ENCODE results near the gene EXO1.
"Not testable (repeated sequence)": the region's sequence is repeated elsewhere in the genome, so short reads cannot be mapped to it uniquely, and the experiment has no call there.

EXO1 gene

DNA sequence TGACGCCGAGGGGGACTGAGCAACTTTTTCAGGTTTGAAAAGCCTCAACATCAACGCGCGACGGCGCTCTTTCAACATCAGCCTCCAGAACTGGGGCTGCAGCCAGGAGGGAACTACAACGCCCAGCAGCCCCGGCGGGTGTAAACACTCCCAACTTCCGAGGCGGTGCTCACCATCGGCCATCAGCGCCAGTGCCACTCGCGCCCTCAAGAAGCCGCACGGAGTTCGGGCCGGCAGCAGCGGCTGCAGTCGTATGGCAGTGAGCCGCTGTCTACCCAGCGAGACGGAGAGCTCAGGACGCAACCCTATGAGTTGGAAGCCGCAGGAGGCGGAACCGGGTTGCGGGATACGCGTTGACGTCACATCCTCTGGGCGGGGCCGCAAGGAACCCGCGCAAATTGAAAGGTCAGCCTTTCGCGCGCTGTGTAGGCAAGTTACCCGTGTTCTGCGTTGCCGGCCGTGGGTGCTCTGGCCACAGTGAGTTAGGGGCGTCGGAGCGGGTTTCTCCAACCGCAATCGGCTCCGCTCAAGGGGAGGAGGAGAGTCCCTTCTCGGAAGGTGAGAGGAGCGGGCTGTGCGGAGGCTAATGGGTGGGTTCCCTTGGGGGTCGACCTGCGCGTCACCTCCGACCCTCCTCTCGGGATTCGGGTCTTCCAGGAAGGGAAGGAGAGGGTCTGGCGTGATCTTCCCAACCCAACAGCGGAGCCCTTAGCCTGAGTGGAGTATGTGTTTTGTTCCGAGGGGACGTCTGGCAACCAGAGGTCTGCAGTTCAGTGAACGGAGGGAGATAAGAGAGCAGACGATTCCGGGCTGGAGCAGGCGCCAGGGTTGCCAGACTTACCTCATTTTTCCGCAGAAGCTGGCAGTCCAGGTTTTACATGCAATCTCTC is at the start of gene EXO1:
Gene EXO1 (plus strand): TSS at position 409 of the 890 bp plus-strand sequence. CDS start 2,222 bp downstream, outside the sequence.
- FAIRE-seq: peak; percentile 74

DNA sequence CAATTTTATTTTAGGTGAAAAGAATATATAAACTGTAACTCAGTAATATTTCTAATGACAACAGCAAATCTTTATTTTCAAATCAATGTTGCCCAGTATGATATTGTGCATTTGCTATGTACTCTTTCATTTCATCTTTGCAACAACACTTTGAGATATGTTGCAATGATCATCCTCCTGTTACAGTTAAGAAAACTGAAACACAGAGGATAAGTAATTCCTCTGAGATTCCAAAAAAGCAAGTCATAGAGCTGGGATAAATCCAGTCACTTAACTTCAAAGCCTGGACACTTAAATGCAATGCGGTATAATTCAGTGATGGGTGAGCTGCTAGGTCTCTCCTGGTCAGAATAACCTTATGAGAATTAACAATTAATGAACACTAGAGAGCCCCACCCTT is 48.6 kb upstream of the EXO1 start:
- FAIRE-seq: no peak

DNA sequence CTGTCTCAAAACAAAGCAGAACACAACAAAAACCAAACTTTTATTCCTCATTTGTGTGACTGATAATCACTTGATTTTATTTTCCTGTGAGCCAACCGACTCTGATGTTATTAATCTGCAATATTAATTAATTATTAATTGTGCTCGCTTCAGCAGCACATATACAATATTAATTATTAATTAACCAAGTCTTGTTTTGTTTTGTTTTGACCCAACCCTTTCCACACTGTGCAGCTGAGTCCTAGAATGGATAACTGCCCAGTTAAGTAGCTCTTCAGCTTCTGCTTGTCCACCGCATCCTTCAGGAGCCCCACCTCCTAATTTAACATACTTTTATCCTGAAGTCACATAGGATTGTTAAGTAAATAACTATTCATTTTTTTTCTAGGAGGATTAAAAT is 47.4 kb upstream of the EXO1 start:
- FAIRE-seq: no peak

DNA sequence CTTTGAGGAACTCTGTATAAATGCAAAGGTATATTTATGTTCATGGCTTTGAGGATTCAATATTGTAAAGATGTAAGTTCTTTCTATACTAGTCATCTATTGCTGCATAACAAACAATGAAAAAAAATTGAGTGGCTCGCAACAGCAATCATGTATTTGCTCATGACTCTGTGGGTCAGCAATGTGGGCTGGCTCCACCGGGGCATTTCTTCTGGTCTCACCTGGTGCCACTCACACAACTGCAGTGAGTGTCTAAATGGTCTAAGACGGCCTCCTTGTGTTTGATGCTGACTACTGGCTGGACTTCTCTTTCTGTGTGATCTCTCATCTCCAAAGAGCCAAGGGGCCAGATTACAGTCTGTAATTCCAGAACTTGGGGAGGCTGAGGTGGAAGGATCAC is 45.1 kb upstream of the EXO1 start:
- FAIRE-seq: no peak

DNA sequence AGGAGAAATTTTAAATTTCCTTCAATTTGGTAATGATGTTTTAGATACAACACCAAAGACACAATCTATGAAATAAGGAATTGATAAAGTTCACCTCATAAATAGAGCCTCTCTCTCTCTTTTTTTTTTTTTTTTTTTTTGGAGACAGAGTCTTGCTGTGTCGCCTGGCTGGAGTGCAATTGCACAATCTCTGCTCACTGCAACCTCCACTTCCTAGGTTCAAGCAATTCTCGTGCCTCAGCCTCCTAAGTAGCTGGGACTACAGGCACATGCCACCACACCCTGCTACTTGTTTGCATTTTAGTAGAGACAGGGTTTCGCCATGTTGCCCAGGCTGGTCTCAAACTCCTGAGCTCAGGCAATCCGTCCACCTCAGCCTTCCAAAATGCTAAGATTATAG is 43.3 kb upstream of the EXO1 start:
- not testable (repeated sequence) for FAIRE-seq

DNA sequence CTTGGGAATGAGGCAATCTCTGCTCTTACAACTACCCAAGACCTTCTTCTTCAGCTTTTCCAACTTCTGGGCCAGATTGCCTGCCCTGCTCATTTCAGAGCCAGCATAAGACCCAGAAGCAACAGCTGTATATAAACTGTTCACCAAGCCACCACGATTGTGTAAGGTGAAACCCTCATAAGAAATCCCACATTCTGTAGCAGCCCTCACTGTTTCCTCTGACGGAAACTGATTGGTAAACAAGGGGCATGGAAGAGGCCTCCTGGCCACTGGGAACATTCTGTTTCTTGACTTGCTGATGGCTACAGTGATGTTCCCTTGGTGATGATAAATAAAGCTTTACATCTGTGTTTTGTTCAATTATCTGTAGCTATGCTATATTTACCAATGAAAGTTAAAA is 39.7 kb upstream of the EXO1 start:
- no peak for FAIRE-seq

DNA sequence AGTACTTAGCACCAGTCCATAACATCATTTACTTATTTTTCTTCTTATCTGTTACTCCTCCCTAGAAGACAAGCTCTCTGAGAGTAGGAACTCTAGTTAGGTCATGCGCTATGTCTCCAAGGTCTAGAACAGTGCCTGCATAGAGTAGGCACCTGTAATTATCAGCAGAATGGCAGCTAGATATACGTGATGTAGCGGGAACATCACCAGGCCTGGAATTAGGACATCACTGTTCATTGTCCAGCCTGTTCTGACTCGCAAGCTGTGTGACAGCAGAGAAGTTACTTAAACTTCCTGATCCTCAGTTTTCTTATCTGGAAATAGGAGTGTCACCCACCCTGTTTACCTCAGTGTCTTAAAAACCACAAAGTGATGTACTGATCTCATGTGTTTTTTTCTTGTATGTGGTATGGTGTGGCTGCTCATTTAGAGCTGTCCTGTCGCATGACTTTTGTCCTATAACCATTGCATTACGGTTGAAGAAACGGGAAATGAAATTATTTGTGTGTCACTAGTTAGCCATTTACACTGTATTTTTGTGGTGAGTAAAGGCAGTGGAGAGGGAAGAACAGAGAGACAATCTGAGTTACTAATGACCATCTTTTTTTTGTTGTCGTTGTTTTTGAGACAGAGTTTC is 37.1 kb upstream of the EXO1 start:
- FAIRE-seq: no peak

DNA sequence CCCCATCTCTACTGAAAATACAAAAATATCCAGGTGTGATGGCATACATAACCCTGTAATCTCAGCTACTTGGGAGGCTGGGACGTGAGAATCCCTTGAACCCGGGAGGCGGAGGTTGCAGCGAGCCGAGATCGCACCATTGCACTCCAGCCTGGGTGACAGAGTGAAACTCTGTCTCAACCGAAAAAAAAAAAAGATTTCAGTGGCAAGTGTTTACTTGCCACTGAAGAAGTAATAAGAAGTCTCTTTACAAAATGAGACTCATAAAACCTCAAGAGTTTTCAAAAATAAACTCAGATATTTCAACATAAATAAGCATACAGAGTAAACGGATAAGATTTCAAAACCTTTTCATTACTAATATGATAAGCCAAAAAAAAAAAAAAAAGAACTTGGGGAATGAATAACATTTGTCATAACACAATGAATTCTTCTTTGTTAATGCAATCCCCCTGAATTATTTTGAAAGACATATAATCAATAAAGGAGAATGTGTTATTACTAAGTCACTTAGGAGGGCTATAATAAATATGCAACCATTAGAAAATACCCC is 34.2 kb upstream of the EXO1 start:
- FAIRE-seq: no peak

DNA sequence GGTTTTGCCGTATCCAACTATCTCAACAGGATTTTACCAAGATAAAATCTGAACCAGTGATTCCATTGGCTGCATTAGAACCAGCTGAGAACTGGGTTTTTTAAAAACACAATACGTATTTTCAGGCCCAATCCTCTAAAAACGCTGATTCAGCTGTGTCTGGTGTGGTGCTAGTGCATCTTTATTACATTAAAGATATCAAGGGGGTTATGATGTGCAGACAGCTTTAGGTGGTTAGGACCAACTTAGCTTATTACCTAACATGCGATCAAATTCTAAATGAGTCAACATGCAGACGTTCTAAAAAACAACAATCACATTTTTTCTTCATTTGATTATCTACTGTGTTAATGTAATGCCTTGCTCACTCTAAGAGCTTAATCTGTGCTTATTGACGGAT is 32.0 kb upstream of the EXO1 start:
- no peak for FAIRE-seq

DNA sequence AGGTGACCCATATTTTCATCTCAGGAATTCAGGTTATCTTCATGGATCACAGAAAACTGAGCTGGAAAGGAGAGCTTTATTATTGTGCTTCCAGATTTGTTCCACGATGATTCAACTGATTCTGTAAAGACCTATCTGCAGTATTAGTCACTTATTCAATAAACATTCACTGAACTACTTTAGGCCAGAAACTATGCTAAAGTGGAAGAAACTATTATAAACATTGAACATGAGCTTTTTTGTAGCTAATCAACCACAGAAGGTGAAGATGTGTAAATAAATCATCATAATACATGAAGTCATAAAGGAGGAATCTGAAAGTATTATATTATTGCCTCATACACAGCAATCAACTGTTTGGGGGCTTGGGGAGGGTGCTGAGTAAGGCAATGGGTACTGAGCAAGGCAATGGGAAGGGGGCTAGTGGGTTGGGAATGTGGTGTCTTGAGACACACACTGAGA is 30.6 kb upstream of the EXO1 start:
- FAIRE-seq: no peak

DNA sequence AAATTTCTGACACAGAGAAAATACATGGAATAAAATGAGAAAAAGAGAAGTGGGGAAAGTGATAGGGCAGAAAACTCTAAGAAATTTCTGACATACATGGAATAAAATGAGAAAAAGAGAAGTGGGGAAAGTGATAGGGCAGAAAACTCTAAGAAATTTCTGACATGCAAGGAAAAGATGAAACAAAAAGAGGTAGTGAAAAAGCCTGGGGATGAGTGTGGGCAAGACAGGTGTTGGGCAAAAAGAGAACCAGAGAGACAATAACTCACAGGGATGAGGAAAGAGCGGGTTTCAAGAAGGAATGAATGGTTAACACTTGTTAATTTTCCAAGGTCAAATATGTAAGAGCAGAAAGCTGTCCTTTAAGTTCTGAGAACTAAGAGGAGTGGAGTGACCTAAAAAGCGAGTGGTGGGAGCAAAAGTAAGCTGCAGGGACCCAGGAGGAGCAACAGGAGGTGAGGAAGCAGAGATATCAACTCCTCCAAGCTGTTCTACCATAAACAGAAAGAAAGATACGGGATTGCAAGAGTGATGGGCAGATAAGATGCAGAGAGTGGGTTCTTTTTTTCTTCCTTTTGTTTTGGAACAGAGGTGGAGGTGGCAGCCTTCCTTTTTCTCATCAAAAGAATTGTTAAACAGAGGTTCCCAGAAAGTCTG is 29.9 kb upstream of the EXO1 start:
- no peak for FAIRE-seq

DNA sequence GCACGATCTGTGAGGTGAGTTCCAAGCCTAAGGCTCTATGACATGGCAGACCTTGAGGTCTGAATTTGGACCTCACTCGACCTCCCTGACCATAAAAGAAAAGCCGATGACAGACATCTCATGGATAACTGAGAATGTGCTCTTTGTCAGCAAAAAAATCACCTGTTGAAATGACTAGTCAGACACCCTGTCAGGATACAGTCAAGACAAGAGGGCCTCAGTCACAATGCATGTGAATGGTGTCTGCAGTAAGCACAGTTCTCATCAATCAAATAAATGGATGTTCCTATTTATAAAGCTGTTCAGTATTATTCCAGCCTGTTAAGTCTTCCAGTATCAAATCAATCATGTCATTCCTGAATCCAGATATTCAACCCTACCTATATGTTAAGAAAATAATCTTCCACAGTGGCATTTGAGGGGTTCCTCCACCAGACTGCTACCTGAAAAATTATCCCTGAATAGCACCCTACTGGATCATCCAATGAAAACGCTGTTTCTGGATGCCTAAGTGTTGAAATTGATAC is 28.6 kb upstream of the EXO1 start:
- no peak for FAIRE-seq

DNA sequence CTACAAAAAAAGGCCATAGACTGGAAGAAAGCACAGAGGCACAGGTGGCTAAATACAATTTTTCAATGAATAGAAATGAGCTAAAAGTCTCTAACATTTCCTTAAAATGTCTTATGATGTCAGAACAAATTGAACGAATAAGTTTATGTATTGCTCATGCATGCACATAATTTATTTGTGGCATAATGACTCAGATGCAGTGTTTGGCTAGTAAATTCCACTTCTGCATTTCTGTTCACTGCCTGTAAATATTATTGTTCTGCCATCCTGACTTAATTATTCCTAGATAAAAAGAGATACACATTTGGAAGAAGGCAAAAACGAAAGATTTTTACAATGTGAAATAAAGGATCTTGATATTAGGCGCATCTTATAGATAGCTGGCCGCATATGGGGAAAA is 26.6 kb upstream of the EXO1 start:
- no peak for FAIRE-seq

DNA sequence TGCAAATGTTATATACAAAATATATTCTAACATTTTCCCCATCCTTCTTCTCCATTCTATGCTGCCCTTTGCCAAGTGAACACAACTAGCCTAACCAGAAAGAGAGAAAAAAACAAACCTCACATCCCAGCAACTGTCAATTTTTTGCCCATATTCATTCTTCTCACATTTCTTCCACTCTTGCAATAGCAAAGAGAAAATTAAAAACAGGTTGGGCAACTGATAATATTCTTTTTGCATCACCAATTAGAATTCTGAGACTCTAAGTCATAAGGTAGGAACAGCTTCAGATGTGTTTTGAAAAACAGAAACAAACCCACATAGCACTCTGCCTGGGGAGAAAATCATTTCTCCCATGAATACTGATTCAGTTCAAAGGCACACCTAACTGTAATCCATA is 25.2 kb upstream of the EXO1 start:
- no peak for FAIRE-seq

DNA sequence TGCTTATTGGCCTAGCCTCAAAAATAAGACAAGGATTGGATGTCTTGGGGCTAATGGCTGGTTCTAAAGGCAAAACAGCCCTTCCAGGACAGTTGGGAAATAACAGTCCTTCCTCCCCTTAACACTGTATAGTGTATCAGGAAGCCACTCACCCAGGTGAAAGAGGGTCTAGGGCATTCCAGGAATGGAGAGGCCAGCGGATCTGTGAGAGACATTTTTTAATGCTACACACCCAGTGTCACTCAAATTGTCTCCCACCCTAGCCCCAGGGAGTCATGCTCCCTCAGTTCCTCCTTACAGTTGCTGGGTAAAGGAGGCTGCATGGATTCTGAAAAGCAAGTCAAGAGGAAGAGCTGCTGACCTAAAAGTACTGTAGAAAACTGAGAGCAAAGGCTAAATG is 24.1 kb upstream of the EXO1 start:
- FAIRE-seq: no peak

DNA sequence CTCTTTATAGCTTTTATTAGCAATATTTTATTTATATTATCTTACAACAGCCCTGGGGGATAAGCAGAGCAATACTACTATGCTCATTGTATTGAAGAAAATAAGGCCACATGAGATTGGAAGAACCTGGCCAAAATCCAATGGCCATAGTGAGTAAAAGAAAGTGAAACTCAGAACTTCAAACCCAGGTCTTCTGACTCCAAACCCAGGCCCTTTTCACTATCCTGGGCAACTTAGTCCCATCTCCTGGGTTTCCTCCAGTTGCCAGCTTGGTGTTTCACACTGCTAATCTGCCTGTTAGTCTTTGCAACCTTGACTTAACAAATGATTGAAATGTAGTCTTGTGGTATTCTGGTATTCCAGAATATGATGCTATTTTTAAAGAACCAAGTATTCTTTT is 22.4 kb upstream of the EXO1 start:
- FAIRE-seq: no peak

DNA sequence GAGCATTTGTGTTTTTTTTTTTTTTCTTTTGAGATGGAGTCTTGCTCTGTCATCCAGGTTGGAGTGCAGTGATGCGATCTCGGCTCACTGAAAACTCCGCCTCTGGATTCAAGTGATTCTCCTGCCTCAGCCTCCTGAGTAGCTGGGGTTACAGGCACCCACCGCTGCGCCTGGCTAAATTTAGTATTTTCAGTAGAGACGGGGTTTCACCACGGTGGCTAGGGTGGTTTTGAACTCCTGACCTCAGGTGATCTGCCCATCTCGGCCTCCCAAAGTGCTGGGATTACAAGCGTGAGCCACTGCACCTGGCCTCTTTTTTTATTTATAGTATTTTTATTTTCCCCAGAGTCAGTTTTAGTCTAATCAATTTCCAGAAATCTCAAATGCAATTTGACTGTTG is 21.4 kb upstream of the EXO1 start:
- not testable (repeated sequence) for FAIRE-seq

DNA sequence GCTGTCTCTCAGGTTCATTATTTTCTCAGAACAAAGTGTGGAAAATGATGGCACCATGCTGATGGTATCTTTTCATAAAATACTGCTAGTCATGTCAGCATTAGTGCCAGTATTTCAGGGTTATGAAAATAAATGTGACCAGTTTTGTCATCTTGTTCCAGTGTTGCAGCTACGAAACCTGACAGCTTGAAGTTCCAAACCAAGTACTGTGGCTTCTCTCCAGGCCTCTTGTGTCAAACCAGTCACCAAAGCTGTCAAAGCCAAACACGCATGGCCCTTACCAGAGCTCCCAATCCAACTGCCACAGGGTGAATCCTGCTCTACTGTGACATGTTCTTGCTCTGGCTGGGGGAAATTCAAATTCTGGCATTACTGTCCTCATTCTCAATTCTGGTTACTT is 20.7 kb upstream of the EXO1 start:
- no peak for FAIRE-seq

DNA sequence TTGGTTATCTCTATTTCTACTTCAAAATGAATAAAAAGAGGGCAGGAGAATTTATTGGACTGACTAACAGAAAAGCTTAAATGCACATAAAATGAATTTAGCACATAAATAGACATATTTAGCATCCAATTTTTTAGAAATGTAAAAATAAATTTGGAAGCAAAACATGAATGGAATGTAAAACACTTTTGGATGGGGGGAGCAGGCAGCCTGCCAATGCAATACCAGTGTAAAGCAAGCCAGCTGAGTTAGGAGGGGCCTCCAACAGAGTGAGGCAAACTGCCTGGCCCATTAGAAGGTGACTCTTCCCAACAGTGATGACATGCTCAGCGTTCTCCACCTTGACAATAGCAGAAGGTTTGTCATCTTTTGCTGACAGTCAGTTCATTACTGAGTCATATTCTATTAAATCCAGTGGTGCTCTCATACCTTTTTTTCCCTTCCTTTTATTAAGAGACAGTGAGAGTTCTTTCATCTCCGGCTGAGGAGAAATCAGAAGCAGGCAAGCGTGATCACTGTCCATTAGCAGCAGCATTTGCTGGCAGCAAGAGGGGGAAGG is 19.5 kb upstream of the EXO1 start:
- FAIRE-seq: no peak

DNA sequence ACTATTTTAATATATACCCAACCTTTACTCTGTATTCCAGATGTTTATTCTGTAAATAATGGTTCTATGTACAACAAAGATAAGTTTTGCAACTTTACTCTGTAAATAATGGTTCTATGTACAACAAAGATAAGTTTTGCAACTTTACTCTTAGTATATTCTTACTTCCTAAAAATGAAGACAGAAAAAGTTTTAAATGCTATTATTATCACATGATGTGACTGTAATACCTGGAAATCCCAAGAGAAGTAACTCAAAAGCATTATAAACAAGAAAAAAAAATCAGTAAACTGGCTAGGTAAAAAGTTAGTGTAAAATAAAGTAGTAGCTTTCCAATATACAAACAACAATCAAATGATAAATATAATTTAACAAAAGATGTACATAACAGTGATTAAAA is 18.5 kb upstream of the EXO1 start:
- peak; percentile 28 for FAIRE-seq

DNA sequence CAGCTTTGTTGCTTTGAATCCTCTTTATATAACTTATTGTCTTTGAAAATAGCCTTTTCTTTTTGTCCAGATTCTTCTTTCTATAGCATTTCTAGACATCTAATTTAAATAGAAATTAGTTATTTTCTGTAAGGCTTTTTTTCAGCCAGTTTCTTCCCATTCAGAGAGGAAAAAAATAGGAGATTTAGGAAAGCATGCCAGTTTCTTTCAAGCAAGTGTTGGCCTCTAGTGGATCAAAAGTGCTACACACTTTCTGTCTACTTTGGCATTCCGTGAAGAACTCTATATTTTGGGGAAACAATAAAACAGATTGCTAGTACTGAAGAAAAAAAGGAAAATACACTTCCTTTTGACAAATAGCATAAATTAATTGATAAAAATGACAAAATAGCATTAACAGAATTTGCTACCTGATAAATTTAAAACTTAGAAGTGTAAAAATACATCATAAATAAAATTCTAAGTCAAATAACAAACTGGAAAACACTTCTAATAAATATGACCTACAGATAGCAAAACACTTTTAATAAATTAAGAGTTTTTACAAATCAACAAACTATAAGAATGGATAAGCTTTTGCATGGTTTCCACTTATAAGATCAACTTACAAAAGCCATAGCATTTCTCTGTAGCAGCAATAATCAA is 13.1 kb upstream of the EXO1 start:
- peak; percentile 67 for FAIRE-seq

DNA sequence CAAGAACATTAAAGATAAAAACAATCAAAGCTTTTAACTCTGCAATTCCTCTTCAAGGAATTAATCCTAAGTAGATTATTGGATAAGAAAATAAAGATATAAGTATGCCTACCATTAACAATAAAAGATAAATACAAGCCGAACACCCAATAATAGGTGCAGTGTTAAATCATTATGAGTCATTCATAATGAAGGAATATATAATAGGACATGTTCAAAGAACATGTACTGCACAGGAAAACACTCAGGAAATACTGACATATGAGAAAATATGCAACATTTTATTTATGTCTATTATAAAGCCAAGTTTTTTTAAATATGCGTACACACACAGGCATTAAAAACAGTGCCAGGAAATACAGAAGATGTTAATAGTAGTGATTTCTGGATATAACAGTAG is 11.1 kb upstream of the EXO1 start:
- no peak for FAIRE-seq

All from G401.6 (cell line).